RCC 7860 (cell line): ENCODE measurements around the gene YIF1A.
"Not testable (repeated sequence)": the region's sequence is repeated elsewhere in the genome, so short reads cannot be mapped to it uniquely, and the experiment has no call there.

Source experiments
- DNase-seq: peaks from one replicate; pipeline ENCODE4 v3.0.0-alpha.2; 2015; ENCODE audit warnings: low spot score
- FAIRE-seq: peaks from 2 replicates; lab custom pipeline; 2012; peaks lifted over from hg19 to GRCh38; lab: Jason Lieb, UNC

The YIF1A gene

DNA sequence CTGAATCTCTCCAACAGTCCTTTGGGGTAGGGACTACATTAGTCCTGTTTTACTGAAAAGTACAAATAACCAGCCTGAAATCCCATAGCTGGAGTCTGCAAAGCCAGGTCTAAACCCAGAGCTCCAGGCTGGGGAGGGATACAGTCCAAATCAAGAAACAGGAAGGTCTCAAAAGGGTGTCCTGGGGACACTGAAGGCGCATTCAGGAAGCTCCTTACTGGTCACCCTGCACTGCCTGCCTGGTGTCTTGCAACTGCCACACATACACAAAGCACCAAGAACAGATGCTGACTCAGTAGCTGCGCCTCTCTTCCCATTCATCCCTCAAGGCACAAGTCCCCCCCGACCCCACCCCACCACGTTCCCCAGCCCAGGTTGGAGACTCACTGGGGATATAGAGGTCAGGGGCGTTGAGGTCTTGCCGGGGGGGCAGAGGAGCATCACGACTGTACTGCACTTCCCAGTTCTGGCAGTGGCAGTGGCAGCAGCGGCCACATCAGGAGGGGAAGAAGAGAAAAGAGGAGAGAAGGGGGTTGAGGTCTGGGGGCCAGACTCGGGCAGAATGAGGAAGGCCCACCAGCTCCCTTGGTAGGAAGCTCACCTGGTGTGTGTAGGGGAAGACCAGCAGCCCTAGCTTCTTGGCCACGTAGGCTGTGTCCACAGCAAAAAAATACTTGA, 1.6 kb downstream of the YIF1A start:
- FAIRE-seq (no peak), DNase-seq (no peak)

DNA sequence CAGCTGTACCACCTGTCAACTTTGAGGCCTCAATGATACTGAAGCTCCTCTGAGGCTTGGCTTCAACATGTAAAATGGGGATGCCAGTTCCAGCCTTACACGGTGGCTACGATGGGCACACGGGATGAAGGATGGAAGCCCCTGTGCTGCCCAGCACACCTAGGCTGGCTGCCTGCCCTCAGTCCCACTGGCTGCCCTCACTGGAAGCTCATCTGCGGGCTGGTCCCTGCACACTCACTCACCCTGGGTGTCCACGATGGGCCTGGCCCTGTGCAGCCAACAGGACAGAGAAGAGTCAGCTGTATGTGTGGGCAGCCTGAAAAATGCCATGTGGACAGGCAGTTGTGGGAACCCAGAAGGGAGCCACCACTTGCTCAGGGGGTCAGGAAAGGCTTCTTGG, 2.2 kb downstream of the YIF1A start:
- no peak for FAIRE-seq
- no peak for DNase-seq

DNA sequence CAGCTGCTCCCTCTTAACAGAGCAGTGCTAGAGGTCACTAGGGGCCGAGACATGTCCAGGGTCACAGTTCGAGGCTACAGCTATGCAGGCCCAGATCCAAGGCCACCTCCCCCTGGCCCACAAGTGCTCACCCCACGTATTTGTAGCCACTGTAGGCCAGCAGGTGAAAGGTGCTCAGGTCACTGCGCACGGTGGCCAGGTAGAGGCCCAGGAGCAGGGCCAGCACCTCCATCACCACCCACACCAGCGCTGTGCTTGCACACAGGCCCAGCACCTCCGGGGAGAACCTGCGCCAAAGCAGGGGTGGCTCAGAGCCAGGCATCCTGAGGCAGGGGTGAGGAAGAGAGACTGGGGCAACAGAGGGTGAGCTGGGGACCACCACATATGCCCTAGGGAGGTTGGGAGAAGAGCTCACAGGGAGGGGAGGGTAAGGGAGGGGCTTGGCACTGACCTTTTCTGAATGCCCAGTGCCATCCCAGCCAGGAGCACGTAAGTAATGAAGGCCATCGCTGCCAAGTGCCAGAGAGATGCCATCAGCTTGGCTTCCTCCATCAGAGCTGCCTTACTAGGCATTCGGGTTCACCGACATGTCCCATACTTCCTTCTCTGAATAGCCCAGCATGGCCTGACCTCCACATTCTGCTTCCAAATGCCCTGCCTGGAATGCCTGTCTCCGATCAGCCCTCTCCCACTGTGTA, 3.5 kb downstream of the YIF1A start:
- FAIRE-seq (no peak), DNase-seq (no peak)

DNA sequence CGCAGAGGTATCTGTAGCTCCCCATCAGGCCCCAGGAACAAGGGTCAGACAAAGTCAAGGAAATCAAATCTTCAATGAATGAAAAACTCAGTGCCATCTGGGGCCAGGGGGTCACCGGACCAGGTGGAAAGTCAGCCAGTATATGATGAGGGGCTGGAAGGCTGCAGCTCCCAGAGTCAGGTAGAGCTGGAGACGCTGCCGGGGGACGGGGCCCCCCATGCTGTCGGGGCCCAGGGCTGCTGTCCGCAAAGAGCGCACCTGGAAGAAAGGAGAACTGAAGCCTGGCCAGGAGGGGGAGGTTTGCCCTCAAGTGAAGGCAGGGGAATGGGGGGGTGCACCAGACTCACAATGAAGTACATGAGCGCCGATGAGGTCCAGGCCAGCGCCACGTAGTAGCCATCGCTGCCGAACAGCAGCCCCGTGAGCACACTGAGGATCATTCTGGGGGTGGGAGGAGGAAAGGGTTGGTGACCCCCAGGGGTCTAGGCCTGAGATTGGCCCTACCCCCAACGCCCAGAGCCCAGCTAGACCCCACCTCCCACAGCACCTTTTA, 4.3 kb downstream of the YIF1A start:
- FAIRE-seq: no peak

DNA sequence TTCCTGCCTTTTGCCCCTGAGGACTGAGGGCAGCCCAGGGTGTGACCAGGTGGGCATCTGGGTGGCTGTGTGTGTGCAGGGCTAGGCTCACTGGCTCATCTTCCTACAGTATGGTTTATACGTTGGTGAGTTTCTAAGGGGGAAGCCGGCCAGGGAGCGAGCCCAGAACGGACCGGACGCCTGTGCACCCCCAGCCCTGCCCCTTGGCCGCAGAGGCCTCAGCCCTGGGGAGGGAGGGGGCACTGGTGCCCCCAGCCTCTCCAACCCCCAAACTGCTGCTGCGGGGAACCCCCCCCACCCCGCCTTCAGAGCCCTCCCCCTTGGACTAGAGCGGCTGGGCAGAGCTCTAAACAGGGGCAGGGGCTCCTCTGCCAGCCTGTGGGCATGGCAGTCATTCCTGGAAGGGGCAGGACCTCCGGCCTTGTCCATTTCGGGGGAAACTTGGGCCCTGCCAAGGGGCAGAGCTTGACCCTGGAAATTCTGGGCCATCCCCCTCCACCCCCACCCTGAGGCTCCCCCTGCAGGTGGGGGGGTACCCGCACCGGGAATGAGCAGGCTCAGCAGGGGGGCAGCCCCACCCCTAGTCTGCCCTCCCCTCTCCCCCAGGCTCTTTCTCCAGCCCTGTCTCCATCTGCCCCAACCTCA, 5.4 kb downstream of the YIF1A start:
- FAIRE-seq (no peak), DNase-seq (no peak)

More for the DNA sequence above, 4.3 kb downstream of the YIF1A start:
- DNase-seq: no peak

DNA sequence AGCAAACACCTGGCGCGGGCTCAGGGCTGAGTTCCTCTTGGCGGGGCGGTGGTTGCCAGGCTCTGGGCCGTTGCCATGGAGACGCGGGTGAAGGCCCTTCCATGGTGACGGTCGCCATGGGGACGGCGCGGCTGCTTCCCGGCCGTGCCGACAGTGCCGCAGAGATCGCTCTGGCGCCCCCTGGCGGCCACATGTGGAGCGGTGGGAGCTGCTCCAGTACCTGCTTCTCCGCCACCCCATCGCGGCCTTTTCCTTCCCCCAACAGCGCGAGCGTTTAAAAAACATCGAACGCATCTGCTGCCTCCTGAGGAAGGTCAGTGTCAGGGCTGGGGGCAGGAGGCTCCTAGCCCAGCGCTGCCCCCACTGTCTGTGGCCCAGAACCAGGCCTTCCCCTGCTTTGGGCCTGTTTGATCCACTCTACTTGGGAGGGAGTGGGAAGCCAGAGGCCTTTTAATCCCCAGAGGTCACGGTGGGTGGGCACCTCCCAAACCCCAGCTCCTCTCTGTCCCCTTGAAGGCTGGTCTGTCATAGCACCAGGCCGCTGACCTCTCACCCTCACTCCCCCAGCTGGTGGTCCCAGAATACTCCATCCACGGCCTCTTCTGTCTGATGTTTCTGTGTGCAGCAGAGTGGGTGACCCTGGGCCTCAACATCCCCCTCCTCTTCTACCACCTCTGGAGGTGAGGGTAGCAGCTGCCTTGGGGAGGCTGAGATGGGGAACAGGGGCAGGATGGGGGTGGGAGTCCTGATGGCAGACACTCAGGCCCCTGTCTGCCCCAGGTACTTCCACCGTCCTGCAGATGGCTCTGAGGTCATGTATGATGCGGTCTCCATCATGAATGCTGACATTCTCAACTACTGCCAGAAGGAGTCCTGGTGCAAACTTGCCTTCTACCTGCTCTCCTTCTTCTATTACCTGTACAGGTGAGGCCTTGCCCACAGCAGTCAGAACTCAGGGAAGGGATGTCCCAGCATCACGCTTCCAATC, 6.2 kb downstream of the YIF1A start:
- DNase-seq: peak; percentile 85
- no peak for FAIRE-seq

DNA sequence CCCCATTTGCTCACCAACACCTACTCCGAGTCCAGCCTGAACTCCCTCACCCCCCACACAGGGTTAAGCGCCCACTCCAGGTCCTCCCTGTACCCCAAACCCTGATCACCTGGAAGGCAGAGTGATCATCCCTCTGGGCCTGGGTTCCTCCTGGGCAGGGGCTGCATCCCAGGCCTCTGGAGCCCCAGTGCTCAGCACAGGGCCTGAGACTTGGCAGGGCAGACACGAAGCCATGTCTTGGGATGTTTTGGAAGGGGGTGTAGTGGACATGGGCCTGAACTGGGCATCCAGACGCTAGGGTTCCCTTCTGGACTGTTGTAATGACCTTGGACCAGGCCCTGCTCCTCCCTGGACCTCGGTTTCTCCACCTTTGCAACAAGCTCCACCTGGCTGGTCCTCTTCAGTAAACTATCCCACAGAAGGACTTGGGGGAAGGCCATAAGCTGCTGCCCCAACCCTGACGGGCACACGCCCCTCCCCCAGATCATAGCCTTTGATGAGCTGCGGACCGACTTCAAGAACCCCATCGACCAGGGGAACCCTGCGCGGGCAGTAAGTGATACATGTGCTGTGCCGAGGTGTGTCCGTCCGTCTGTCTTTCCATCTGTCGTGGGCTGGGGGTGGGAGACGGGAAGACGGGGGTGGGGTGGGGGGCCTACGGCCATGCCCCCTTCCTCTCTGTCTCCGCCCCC, 7.0 kb downstream of the YIF1A start:
- FAIRE-seq (no peak), DNase-seq (no peak)

DNA sequence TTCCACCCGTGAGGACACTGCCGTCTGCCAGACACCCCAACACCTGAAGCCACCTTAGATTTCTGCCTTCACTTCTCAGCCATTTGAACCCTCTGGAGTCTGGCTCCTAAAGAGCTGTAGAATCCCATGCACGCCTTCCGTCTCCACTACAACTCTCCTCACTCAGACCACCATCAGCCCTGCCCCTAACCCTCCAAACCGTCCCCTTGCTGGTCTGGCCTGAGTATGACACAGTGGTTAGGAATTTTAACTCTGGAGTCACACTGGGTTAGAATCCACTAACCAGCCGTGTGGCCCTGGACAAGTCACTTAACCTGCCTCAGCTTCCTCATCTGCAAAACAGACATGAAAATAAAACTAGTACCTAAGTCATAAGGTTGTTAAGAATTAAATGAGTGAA, 7.9 kb downstream of the YIF1A start:
- DNase-seq (peak; percentile 28), FAIRE-seq (no peak)

DNA sequence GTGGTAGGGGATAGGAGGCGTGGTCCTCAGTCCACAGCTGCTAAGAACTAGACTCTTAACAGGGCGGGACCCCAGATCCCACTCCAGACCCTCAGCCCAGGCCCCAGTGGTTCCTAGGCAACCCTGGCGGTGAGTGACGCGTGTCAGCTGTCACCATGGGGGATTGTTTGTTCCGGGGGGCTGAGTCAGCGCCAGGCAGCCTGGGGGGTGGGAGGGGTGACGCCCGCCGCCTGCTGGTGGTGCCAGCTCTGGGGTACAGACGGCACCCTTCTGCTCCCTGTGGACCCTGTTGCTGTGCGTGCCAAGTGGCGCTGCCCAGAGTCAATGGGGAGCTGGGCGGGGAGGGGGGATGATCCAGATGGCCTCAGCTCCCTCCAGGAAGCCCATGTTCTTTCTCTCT, 8.5 kb downstream of the YIF1A start:
- FAIRE-seq (no peak), DNase-seq (no peak)

DNA sequence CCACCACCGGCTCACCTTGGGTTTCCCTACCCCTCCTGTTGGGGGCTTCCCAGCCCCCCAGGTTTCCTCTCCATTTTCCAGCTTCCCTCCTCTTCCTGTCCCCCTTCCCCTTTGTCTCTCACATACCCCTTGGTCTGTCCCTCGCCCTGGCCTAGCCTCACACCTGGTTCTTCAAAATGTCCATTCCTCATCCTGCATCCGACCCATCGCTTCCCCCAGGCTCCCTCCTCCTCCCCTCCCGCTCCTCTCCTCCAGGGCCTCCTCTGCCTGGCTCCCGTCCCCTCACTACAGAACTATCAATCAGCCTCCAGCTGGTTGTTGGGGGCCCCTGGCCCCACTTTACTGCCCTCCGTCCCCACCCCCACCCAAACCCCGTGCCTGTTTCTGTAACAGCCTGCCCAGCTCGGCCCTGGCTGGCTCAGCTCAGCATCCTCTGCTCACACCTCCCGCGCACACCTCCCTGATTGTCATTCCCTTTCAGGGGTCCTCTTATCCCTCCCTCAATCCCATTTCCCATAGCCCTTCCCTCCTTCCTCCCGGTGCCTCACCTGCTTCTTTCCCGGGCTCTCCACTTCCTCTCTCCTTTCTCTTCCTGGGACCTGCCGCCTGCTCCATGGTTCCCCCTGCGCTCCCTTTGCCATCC, 9.7 kb downstream of the YIF1A start:
- FAIRE-seq (no peak), DNase-seq (no peak)

DNA sequence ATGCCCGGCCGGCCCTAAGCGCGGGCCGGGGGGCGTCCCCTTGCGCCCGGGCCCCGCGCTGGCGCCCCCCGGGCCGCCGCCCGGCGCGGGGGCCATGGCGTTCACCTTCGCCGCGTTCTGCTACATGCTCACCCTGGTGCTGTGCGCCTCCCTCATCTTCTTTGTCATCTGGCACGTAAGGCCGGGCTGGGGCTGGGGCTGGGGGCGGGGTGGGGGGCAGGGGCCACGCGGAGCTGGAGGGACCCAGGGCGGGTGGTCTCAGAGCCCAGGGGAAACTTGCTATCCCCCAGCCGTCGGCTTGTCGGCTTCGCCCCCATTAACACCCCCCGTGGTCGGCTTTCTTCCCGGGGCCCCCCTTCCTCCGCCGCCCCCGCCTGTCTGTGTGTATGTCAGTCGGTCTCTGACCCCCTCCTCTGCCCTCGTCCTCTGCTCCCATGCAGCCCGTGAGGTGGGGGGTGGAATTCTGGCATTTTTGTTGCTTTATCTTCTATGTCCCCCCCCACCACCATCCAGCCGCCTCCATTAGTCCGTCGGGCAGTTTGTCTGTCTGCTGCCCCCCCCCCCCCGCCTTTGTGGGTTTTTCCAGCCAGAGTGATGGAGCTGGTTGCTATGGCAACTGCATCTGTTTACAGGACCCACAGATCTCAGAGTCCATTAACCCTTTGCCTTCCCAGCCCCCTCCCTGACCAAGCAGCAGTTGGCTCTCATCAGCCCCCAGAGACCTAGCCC, 10.4 kb downstream of the YIF1A start:
- FAIRE-seq (no peak), DNase-seq (no peak)

DNA sequence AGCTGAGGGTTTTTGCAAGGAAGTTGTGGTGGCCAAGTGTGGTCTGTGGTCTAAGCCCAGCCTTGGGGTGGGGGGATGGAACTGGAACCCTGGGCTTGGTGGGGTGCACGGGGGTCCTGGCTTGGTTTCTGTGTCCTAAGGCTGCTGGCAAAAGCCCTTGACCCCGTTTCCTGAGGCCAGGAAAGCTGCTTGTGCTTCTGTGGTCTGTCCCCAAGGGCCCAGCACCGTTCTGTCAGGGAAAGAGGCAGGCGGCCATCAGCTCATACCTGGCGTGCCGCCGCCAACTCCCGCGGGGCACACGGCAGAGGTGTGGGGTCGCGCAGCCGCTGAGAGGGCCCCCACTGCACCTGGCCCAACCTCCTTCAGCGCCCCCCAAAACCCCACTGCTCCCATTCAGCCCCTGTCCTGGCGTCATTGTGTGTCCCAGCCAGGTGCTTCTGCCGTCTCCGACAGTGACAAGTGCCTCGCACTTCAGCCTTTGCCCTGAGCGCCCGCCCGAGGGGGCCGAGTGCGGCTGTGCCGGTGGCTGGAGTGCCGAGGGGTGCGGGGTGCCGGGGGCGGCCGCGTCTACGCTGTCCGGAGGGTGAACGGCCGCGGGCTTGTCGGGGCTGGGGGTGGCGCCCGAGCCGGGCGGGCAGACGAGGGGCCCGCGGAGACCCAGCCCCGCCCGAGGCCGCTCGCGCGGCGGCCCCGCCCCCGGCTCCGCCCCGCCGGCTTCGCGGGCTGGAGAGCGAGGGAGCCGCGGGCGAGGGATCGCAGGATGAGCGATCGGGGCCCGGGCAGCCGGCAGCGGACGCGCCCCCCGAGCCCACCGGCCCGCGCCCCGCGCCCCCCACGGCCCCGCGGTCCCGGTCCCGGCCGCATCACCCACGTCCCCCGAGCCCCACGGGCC, 11.2 kb downstream of the YIF1A start, which contains the start of gene CNIH2:
TSS of gene CNIH2 (plus strand) at position 705 of the 892 bp plus-strand sequence. CDS start 282 bp downstream, outside the sequence.
- no peak for FAIRE-seq
- DNase-seq: no peak

DNA sequence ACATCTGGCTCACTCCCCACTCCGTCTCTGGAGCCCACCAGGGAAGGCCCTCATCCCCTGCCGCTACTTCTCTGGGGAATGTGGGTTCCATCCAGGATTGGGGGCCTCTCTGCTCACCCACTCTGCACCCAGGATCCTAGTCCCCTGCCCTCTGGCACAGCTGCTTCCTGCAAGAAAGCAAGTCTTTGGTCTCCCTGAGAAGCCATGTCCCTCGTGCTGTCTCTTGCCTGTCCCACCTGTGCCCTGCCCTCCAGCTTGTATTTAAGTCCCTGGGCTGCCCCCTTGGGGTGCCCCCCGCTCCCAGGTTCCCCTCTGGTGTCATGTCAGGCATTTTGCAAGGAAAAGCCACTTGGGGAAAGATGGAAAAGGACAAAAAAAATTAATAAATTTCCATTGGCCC, 11.9 kb downstream of the YIF1A start:
- not testable (repeated sequence) for DNase-seq, FAIRE-seq

DNA sequence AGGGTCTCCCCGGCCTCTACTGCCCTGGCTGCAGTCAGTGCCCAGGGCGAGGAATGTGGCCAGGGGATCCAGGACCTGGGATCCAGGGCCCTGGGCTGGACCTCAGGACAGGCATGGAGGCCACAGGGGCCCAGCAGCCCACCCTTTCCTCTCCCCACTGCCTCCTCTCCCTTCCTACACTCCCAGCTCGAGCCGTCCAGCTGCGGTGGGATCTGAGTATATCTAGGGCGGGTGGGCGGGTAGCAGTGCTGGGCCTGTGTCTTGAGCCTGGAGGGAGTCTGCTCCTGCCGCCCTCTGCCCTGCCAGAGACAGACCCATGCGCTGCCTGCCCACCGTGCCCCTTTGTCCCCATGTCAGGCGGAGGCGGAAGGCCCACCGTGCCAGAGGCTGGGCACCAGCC, 12.3 kb downstream of the YIF1A start:
- FAIRE-seq, DNase-seq: not testable (repeated sequence)

DNA sequence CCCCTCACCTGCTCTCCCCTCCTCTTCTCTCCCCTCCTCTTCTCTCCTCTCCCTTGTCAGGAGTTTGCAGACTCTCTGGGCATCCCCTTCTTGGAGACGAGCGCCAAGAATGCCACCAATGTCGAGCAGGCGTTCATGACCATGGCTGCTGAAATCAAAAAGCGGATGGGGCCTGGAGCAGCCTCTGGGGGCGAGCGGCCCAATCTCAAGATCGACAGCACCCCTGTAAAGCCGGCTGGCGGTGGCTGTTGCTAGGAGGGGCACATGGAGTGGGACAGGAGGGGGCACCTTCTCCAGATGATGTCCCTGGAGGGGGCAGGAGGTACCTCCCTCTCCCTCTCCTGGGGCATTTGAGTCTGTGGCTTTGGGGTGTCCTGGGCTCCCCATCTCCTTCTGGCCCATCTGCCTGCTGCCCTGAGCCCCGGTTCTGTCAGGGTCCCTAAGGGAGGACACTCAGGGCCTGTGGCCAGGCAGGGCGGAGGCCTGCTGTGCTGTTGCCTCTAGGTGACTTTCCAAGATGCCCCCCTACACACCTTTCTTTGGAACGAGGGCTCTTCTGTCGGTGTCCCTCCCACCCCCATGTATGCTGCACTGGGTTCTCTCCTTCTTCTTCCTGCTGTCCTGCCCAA, 12.8 kb downstream of the YIF1A start:
- FAIRE-seq (no peak), DNase-seq (no peak)

DNA sequence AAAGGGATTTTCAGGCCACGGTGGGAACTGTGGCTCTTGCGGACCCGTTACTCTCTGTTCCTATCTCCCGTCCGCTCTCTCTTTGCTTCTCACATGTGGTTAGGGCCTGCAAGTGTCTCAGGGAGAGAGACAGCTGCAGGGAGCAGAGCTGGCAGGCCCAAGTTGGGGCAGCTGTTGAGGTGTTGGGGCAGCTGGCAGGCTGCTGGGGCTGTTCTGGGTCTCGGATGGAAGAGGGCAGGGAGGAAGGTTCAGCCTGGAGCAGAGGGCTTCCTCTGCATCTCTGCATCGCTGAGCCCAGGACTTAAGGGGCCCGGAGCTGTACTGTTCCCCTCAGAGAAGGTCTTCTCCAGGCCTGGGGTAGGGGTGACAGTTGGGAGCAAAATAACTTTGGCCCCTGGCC, 13.5 kb downstream of the YIF1A start:
- no peak for FAIRE-seq
- no peak for DNase-seq

DNA sequence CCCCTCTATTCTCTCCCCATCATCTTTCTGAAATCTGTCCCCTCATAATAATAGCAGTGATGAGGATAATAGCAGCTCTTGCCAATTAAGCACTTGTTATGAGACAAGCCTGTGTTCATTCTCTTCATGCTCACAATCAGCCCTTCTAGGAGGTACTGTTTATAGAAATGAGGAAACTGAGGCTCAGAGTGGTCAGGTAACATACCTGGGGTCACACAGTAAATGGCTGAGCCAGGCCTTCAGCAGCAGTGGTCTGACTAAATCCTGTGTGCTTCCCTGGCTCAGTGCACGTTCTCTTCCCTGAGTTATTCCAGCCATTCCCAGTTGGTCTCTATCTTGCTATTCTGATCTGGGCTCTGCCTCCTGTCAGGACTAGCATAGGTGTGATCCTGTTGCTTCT, 14.7 kb downstream of the YIF1A start:
- no peak for FAIRE-seq
- DNase-seq: no peak
